MG63 (cell line): Measurements from ENCODE around the gene RNF123. TPM values are rescaled to one million over a fixed set of nuclear protein-coding genes. Genes with fewer than 3 reads are reported as not detected.
"Not testable (repeated sequence)": the region's sequence is repeated elsewhere in the genome, so short reads cannot be mapped to it uniquely, and the experiment has no call there.

Experiments
- DNase-seq: peaks from one replicate; pipeline ENCODE4 v3.0.0-alpha.2; 2020
- H3K27me3 ChIP-seq: fragments of 250-450 bp; sonication (Bioruptor Pico); 2 replicates; pipeline ENCODE4 v1.5.1; 2020; ENCODE audit warnings: mild to moderate bottlenecking, moderate library complexity
- H3K36me3 ChIP-seq: fragments of 250-450 bp; sonication (Bioruptor Pico); 2 replicates; pipeline ENCODE4 v1.5.1; 2020; ENCODE audit warnings: mild to moderate bottlenecking, moderate library complexity
- H3K4me3 ChIP-seq: fragments of 250-450 bp; sonication (Bioruptor Pico); 2 replicates; pipeline ENCODE4 v1.5.1; 2020; ENCODE audit warnings: mild to moderate bottlenecking, moderate library complexity
- H3K9me3 ChIP-seq: fragments of 250-450 bp; sonication (Bioruptor Pico); 2 replicates; pipeline ENCODE4 v1.5.1; 2020; ENCODE audit warnings: mild to moderate bottlenecking, moderate library complexity
- total RNA-seq: library from RNA; depleted of rRNA; stranded (reverse); fragments of >200 nt; shearing (Covaris generic); gene quantifications from 2 replicates; pipeline ENCODE4 v1.2.3, GENCODE V29; 2014; ENCODE audit warnings: low replicate concordance

Gene RNF123
- total RNA-seq, 1 experiment from 2014 or later = 8.5 TPM

DNA sequence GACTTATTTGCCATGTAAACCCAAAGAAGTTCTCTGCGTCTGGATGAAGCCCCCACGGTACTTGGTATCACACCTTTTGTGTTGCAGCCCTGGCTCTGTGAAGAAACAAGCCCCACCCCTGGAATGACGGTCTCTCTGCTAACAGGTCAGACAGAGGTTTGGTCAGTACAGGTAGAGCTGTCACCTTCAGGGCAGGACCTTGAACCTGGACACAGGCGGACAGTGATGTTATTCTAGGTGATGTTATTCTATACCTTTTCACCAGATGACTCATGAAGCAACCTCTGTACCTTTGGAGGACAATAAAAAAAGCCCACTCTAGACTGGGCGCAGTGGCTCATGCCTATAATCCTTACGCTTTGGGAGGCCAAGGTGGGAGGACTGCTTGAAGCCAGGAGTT is 45.4 kb downstream of the RNF123 start:
- no peak overlapping the region for H3K4me3 ChIP-seq
- no peaks in the 10 kb centered on the region for H3K27me3 ChIP-seq
- H3K9me3 ChIP-seq = no peaks in the 10 kb centered on the region
- DNase-seq = no peak
- H3K36me3 ChIP-seq = no peaks in the 10 kb centered on the region; the same call in none of the 2 replicates

DNA sequence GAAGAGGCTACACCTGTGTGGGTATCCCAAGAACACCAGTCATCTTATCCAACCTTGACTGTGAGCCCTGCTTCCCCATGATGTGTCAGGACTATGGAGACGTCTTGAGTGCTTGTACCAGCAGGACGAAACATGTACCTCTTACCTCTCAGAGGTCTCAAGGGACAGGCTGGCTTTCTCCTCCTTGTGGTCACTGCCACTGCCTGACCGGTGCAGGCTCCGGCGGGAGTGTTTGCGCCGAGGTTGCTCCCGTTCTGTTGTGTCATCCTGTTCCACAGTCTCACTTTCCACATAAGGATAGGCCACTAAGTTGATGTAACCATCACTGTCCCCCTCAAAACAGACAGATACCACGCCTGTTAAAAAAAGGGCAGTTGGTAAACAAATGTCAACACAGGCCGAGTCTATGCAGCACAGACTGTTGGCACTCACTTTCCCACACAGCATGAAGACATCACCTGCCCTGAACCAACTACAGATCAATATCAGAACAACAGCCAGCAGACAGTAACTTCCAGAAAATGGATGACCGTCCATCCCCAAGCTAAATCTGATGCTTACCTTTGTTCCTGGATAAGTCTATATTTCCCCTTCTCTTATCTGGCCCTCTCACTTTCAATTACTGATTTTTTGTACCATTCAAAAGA is 48.8 kb downstream of the RNF123 start:
- DNase-seq = no peak
- Histone ChIP-seq H3K36me3 (no peaks in the 10 kb centered on the region; the same call in none of the 2 replicates), H3K4me3 (no peak overlapping the region), H3K9me3 (no peaks in the 10 kb centered on the region), H3K27me3 (no peaks in the 10 kb centered on the region)

DNA sequence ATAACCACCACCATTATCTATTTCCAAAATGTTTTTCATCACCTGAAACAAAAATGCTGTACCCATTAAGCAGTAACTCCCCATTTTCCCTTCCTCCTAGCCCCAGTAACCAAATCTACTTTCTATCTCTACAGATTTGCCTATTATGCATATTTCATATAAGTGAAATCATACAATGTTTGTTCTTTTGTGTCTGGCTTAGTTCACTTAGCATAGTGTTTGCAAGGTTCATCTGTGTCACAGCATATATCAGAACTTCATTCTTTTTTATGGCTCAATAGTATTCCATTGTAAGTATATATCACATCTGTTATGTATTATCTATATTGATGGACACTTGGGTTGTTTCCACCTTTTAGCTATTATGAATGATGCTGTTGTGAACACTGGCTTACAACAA is 51.1 kb downstream of the RNF123 start:
- no peaks in the 10 kb centered on the region for H3K9me3 ChIP-seq
- H3K4me3 ChIP-seq = no peak overlapping the region
- no peaks in the 10 kb centered on the region for H3K27me3 ChIP-seq
- no peak for DNase-seq
- H3K36me3 ChIP-seq = no peaks in the 10 kb centered on the region; the same call in 1 of the 2 replicates

DNA sequence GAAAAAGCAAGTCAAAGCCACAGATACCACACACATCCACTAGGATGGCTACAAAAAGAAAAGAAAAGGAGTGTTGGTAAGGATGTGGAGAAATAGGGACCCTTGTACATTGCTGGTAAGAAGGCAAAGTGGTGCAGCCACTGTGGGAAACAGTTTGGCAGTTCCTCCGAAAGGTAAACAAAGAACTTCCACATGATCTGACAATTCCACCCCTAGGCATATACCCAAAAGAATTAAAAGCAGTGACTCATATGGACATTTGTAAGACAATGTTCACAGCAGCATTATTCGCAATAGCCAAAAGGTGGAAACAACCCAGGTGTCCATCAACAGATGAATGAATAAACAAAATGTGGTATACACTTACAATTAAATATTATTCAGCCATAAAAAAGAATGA is 56.6 kb downstream of the RNF123 start:
- no peak for DNase-seq
- Histone ChIP-seq H3K27me3 (no peaks in the 10 kb centered on the region), H3K4me3 (no peak overlapping the region)

DNA sequence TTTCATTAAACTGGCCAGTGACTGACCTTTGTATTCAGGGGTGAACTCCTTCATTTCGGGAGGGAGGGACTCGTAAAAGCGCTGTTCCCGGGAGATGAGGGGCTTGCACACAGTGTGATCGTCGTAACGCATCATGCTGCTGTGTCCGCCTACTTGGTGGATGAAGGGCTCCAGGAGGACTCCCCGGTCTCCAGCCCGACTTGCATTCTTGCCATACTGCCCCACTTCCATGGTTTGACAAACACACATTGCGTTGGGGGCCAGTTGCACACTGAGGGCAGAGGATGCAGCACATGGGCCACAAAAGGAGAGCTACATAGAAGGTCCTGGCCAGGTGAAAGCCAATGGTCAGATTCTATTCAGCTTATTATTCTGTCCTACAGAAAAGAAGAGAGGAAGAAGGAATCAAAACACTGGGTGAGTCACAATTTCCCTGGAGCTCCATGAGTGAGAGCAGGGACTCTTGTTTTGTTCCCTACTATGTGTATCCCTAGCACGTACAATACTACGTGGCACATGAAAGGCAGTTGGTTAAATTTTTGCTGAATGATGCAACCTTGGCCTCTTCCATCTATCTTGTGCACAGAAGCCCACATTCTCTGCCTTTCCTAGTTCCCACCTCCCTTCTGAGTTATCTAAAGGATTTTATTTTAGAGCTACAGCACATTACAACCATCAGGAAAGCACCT is 58.6 kb downstream of the RNF123 start:
- Histone ChIP-seq H3K36me3 (no peaks in the 10 kb centered on the region), H3K27me3 (no peaks in the 10 kb centered on the region), H3K4me3 (no peak overlapping the region), H3K9me3 (no peaks in the 10 kb centered on the region)
- no peak for DNase-seq

More for the DNA sequence above, 56.6 kb downstream of the RNF123 start:
- H3K9me3 ChIP-seq = no peaks in the 10 kb centered on the region
- H3K36me3 ChIP-seq = no peaks in the 10 kb centered on the region

DNA sequence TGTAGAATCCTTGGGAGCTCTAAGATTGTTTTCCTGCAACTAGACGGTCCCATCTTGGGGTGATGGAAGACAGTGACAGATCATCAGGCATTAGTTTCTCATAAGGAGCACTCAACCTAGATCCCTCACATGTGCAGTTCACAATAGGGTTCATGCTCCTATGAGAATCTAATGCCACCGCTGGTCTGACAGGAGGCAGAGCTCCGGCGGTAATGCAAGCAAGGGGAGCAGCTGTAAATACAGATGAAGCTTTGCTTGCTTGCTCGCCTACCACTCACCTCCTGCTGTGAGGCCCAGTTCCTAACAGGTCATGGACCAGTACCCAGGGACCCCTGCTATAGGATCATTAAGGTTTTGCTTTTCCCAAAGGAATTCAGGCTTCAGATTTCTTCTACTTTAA is 59.5 kb downstream of the RNF123 start:
- H3K27me3 ChIP-seq, H3K9me3 ChIP-seq, H3K4me3 ChIP-seq, DNase-seq, H3K36me3 ChIP-seq: not testable (repeated sequence)

DNA sequence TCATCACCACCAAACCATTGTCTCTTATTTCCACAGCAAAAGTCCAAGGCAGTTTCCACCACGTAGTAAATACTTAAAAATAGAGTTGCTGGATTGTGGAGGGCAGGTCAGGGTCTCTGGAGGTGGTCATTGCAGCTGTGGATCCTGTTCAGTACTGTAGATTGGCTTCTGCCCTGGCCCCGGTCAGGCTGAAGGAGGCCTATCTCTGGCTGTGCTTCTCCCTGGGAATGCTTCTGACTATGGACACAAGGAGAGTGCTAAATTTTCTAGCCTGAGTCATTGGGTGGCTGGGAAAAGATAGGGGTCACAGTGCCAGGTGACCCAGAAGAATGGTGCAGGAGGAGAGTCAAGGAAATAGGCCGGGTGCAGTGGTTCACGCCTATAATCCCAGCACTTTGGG is 60.7 kb downstream of the RNF123 start:
- Histone ChIP-seq H3K36me3 (no peaks in the 10 kb centered on the region), H3K27me3 (no peaks in the 10 kb centered on the region), H3K9me3 (no peaks in the 10 kb centered on the region), H3K4me3 (no peak overlapping the region)
- DNase-seq = no peak

DNA sequence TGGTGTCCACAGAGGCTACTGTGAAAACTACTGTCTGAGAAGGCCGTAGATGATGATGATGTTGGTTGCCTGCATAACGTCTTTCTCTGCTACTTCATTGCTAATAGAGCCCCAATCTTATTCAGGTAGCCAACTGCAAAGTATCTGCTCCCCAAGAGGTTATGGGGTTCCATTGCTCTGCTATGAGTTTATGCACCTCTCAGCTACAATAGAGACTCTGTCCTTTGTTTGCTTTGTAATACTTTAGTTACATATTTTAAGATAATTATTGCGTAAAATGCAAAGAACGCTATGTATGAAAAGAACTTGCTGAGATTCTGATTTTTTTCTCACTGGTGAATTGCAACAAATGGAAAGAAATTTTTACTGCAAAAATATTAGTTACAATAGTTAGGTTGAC is 62.1 kb downstream of the RNF123 start:
- no peaks in the 10 kb centered on the region for H3K9me3 ChIP-seq

DNA sequence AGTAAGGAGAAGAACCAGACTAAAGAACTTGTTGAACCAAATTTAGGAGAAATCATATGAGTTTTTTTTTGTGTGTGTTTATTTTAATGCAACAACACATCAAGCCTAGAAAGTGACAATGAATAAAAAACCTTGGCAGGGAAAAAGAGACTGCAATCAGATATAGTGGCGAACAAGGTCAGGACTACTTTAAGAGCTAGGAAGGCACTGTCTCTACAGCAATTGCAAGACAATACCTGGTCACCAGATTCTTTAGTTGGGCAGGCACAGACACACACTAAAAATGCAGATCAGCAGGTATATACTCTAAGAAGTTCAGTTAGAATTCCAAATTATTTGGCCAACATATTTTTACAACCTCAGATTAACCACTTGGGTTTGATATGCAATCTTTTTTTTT is 65.2 kb downstream of the RNF123 start:
- H3K36me3 ChIP-seq = no peaks in the 10 kb centered on the region

More for the DNA sequence above, 62.1 kb downstream of the RNF123 start:
- no peak overlapping the region for H3K4me3 ChIP-seq
- DNase-seq = no peak
- H3K27me3 ChIP-seq = no peaks in the 10 kb centered on the region
- no peaks in the 10 kb centered on the region for H3K36me3 ChIP-seq

DNA sequence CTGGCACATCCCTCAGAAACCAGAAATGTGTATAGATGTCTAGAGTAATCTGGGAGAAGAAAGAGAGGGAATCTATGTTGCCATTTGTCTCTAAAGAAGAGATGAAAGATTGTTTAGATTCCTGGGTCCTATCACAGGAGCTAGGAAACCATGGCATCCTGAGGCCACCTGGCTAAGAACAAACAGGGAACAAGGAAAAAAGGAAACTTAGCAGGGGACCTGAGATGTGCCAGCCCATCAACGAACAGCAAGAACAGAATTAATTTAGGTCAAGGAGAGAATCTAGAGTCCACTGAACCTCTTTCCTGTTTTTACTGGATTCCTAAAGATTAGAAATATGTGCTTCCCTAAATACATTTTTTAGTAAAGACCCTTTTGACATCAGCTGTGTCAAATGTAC is 66.7 kb downstream of the RNF123 start:
- Histone ChIP-seq H3K9me3 (no peaks in the 10 kb centered on the region), H3K36me3 (no peaks in the 10 kb centered on the region), H3K4me3 (no peak overlapping the region), H3K27me3 (no peaks in the 10 kb centered on the region)
- DNase-seq = no peak

More for the DNA sequence above, 65.2 kb downstream of the RNF123 start:
- DNase-seq = no peak
- H3K27me3 ChIP-seq = no peaks in the 10 kb centered on the region
- H3K9me3 ChIP-seq = no peaks in the 10 kb centered on the region
- no peak overlapping the region for H3K4me3 ChIP-seq

DNA sequence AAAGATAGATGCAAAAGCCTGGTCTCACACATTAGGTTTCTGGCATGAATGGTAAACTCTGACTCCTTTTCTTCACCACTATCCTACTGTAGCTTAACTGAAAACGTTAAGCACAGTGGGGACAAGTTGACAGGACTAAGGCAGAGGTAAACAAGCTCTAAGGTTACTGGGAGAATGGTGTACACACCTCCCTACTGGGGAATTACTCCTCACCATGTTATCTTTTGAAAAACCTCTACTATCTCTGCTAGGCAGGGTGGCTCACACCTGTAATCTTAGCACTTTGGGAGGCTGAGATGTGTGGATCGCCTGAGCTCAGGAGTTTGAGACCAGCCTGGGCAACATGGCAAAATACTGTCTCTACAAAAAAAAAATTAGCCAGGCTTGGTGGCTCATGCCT is 67.8 kb downstream of the RNF123 start:
- Histone ChIP-seq H3K4me3 (no peak overlapping the region), H3K9me3 (no peaks in the 10 kb centered on the region), H3K36me3 (no peaks in the 10 kb centered on the region), H3K27me3 (no peaks in the 10 kb centered on the region)
- no peak for DNase-seq

DNA sequence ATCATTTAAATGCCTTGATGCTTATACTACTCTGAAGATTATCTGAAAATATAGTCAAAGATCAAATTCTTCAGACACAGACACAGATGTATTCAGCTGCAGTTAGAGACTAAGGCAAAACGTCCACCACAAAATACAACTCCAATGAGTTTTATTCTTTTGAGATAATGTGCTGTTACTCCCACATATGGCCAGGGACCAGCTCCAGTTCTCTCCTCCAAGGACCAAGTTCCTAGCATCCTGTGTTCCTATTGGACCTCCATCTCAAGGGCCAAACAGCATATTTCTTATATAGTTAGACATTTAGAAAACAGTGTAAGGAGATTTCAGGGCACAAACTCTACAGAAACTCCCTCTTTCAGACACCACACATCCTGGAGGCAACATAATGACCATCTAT is 69.9 kb downstream of the RNF123 start:
- Histone ChIP-seq H3K27me3 (no peaks in the 10 kb centered on the region), H3K36me3 (no peaks in the 10 kb centered on the region), H3K9me3 (no peaks in the 10 kb centered on the region), H3K4me3 (no peak overlapping the region)
- no peak for DNase-seq

DNA sequence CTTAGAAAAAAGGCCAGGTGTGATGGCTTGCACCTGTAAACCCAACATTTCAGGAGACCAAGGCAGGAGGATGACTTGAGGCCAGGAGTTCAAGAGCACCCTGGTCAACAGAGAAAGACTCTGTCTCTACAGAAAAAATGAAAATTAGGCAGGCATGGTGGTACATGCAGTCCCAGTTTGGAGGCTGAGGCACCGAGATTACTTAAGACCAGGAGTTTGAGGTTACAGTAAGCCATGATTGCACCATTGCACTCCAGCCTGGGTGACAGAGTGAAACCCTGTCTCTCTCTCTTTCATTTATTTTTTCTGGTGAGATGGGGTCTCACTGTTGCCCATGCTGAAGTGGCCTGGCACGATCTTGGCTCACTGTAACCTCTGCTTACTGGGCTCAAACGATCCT is 72.3 kb downstream of the RNF123 start:
- DNase-seq = no peak

DNA sequence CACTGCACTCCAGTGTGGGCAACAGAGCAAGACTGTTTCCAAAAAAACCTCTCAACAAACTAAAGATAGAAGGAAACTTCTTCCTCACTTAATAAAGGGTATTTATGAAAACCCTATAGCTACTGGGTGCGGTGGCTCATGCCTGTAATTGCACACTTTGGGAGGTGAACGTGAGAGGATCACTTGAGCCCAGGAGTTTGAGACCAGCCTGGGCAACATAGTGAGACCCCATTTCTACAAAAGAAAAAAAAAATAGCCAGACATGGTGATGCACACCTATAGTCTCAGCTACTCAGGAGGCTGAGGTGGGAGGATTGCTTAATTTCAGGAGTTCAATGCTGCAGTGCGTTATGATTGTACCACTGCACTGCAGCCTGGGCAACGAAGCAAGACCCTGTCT is 74.6 kb downstream of the RNF123 start:
- no peaks in the 10 kb centered on the region for H3K9me3 ChIP-seq
- H3K4me3 ChIP-seq = no peak overlapping the region
- no peaks in the 10 kb centered on the region for H3K36me3 ChIP-seq
- H3K27me3 ChIP-seq = no peaks in the 10 kb centered on the region
- DNase-seq = no peak

More for the DNA sequence above, 72.3 kb downstream of the RNF123 start:
- no peaks in the 10 kb centered on the region for H3K27me3 ChIP-seq
- no peaks in the 10 kb centered on the region for H3K9me3 ChIP-seq
- no peak overlapping the region for H3K4me3 ChIP-seq
- H3K36me3 ChIP-seq = no peaks in the 10 kb centered on the region

DNA sequence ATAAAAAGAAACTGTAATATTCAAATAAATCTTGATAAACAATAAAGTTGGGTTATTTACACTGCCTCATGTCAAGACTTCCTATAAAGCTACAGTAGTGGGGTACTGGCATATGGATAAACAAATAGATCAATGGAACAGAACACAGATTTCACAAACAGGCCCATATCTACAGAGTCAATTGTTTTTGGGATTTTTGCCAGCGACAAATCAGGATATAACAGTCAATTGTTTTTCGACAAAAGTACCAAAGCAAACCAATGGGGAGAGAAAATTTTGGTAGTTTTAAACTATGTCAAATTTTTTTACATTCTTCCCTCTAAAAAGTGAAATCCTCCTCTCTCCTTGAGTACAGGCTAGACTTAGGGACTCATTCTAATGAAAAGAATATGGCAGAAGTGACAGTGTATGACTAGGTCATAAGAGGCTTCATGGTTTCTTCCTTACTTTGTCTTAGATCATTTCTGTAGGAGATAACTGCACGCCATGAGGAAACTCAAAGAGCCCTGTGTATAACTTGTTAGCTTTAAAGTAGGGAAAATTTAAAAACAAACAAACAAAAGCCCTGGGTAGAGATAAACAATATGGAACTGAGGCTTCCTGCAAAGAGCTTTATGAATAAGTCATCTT is 80.0 kb downstream of the RNF123 start:
- Histone ChIP-seq H3K27me3 (no peaks in the 10 kb centered on the region), H3K36me3 (no peaks in the 10 kb centered on the region), H3K9me3 (no peaks in the 10 kb centered on the region), H3K4me3 (no peak overlapping the region)
- DNase-seq = no peak

DNA sequence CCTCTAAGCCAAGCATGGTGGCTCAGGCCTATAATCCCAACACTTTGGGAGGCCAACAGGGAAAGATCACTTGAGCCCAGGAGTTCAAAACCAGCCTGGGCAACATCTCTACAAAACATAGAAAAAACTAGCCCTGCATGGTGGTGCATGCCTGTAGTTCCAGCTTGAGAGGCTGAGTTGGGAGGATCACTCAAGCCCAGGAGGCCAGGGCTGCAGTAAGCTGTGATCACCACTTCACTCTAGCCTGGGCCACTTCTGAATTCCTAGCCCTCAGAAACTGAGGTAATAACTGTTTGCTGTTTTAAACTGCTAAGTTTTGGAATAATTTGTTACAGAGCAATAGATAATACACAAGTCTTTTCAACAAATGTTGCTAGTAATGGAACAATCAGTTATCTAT is 80.6 kb downstream of the RNF123 start:
- Histone ChIP-seq H3K36me3 (no peaks in the 10 kb centered on the region), H3K27me3 (no peaks in the 10 kb centered on the region), H3K4me3 (no peak overlapping the region), H3K9me3 (no peaks in the 10 kb centered on the region)
- DNase-seq = no peak
